ENCODE data around the gene RET. TPM values are rescaled to one million over a fixed set of nuclear protein-coding genes. Genes with fewer than 3 reads are reported as not detected.

Gene RET
- total RNA-seq, 3 donors from 2014 or later (not counting 1 experiment from before 2014, with no cell fraction given): 0.16 TPM; not detected in 2

DNA sequence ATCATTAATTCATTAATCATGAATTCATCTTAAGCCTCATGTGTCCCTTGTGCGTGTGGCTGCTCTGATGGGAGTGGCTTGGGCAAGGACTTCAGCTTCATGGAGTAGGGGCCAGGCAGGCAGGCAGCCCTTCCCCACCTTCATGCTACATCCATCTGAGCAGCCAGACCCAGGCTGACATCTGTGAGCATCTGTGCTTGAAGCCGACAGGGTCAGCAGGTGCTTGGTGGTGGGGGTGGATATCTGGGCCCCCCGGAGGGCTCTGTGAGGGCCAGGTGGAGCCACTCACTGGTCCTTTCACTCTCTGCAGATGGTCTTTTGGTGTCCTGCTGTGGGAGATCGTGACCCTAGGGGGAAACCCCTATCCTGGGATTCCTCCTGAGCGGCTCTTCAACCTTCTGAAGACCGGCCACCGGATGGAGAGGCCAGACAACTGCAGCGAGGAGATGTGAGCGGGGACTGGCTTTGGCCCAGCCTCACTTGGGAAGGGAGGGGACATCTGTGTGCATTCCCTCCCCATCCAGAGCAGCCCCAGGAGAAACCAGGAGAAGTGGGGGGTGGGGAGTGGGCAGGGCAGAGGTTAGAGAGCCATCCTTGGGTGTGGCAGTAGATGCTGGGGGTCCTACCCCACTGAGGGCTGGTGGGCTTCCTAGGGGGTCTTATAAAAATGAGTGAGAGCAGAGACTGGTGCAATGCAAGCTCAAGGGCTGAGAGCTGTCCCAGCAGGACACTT is 46.7 kb downstream of the RET start:
- no peak for DNase-seq
- no peaks in the 10 kb centered on the region for H3K9me3 Mint-ChIP-seq
- Histone ChIP-seq H3K27me3 (ENCODE audit: control insufficient read depth, insufficient read depth, low read length) (no peaks in the 10 kb centered on the region), H3K4me3 (ENCODE audit: low read length) (no peak overlapping the region), H3K36me3 (ENCODE audit: control insufficient read depth, insufficient read depth, low read length) (no peaks in the 10 kb centered on the region), H3K9me3 (ENCODE audit: control insufficient read depth, insufficient read depth, low read length) (no peaks in the 10 kb centered on the region), H3K4me1 (ENCODE audit: control insufficient read depth, insufficient read depth, low read length) (peaks cover 51% of the 10 kb centered on the region), H3K27ac (ENCODE audit: low read length) (no peak overlapping the region)
- TF ChIP-seq, protein P1, sequence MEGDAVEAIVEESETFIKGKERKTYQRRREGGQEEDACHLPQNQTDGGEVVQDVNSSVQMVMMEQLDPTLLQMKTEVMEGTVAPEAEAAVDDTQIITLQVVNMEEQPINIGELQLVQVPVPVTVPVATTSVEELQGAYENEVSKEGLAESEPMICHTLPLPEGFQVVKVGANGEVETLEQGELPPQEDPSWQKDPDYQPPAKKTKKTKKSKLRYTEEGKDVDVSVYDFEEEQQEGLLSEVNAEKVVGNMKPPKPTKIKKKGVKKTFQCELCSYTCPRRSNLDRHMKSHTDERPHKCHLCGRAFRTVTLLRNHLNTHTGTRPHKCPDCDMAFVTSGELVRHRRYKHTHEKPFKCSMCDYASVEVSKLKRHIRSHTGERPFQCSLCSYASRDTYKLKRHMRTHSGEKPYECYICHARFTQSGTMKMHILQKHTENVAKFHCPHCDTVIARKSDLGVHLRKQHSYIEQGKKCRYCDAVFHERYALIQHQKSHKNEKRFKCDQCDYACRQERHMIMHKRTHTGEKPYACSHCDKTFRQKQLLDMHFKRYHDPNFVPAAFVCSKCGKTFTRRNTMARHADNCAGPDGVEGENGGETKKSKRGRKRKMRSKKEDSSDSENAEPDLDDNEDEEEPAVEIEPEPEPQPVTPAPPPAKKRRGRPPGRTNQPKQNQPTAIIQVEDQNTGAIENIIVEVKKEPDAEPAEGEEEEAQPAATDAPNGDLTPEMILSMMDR (IDR thresholded peaks at IDR 0.05): no peak
- H3K27ac Mint-ChIP-seq: peak overlapping the region in 1 of 2 donors; percentile 68
- no peaks in the 10 kb centered on the region for H3K27me3 Mint-ChIP-seq (ENCODE audit: low read depth in 2 of 2)
- peaks cover 43 to 49% of the 10 kb centered on the region in 2 donors for H3K4me1 Mint-ChIP-seq
- ATAC-seq: no peak
- H3K4me3 Mint-ChIP-seq: no peak overlapping the region
- H3K36me3 Mint-ChIP-seq: no peaks in the 10 kb centered on the region
- 90% methylated on average over 8 of the region's 9 CpGs for WGBS (ENCODE audit: insufficient coverage)
- intact Hi-C loops (cut with micrococcal nuclease): no loop called here

DNA sequence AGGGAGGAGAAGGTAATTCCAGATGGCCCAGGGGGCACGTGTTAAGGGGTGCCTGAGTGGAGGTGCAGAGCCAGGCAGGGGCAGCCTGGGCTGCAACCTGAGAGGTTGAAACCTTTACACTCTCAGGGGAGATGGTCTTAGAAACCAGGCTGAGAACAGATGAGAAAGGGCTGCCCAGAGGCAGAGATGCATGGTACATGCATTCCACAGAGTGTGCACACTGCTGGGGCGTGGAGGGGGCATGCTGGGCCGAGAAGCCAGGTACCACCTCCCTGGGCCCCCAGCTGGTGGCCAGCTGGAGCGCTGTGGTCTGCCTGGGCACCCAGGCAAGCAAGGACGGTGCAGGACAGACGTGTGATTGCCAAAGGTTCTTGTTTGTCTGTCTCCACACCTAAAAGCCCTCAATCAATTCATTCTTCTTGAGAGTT is 47.2 kb downstream of the RET start:
- Histone ChIP-seq H3K9me3 (ENCODE audit: control insufficient read depth, insufficient read depth, low read length) (no peaks in the 10 kb centered on the region), H3K36me3 (ENCODE audit: control insufficient read depth, insufficient read depth, low read length) (no peaks in the 10 kb centered on the region), H3K4me1 (ENCODE audit: control insufficient read depth, insufficient read depth, low read length) (peaks cover 57% of the 10 kb centered on the region), H3K27me3 (ENCODE audit: control insufficient read depth, insufficient read depth, low read length) (no peaks in the 10 kb centered on the region), H3K4me3 (ENCODE audit: low read length) (no peak overlapping the region), H3K27ac (ENCODE audit: low read length) (no peak overlapping the region)
- peak overlapping the region in 1 of 2 donors; percentile 68 for H3K27ac Mint-ChIP-seq
- DNase-seq: no peak
- H3K27me3 Mint-ChIP-seq (ENCODE audit: low read depth in 2 of 2): no peaks in the 10 kb centered on the region
- H3K4me3 Mint-ChIP-seq: no peak overlapping the region
- H3K4me1 Mint-ChIP-seq: peaks cover 48 to 49% of the 10 kb centered on the region in 2 donors
- no peaks in the 10 kb centered on the region for H3K36me3 Mint-ChIP-seq
- no peak for ATAC-seq
- TF ChIP-seq, protein P1 (IDR thresholded peaks at IDR 0.05): no peak
- 86% methylated on average over 6 of the region's 6 CpGs for WGBS (ENCODE audit: insufficient coverage)
- H3K9me3 Mint-ChIP-seq: no peaks in the 10 kb centered on the region
- intact Hi-C loops (cut with micrococcal nuclease): no loop called here

DNA sequence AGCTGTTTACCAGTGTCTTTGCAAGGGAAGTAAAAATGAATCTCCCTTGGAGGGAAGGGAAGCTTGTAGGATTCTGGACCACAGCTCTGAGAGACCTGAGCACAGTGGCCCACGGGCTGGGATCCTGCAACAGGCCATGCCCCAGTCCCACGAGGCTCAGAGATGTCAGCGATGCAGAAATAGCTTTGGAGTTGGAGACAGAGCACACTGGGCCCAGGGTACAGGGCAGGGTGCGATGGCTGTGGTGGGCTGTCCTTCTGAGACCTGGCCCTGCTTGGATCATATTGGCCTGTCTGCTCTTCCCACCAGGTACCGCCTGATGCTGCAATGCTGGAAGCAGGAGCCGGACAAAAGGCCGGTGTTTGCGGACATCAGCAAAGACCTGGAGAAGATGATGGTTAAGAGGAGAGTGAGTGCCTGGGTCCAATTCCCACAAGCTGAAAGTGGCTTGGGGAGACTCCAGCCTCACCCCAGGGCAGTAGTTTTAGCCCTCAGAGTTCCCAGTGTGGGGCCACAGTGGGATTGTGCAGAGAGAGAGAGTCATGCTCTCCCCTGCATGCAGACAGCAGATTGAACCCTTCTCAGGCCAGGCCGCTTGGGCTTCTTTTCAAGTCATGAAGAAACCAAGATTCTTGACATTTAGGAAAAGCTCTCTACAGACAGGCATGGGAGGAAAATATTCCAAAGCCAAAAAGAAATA is 47.9 kb downstream of the RET start:
- WGBS (ENCODE audit: insufficient coverage): 89% methylated on average over 9 of the region's 9 CpGs
- intact Hi-C loops (cut with micrococcal nuclease): loop anchor here (5.0 kb wide), 1 partner anchor 38 kb away; no protein-coding TSS in a partner anchor
- no peak overlapping the region for H3K27ac Mint-ChIP-seq
- H3K27me3 Mint-ChIP-seq (ENCODE audit: low read depth in 2 of 2): no peaks in the 10 kb centered on the region
- DNase-seq (no peak), ATAC-seq (no peak)
- Histone ChIP-seq H3K4me1 (ENCODE audit: control insufficient read depth, insufficient read depth, low read length) (peaks cover 61% of the 10 kb centered on the region), H3K9me3 (ENCODE audit: control insufficient read depth, insufficient read depth, low read length) (no peaks in the 10 kb centered on the region), H3K27me3 (ENCODE audit: control insufficient read depth, insufficient read depth, low read length) (no peaks in the 10 kb centered on the region), H3K4me3 (ENCODE audit: low read length) (no peak overlapping the region), H3K27ac (ENCODE audit: low read length) (no peak overlapping the region), H3K36me3 (ENCODE audit: control insufficient read depth, insufficient read depth, low read length) (no peaks in the 10 kb centered on the region)
- TF ChIP-seq, protein P1 (IDR thresholded peaks at IDR 0.05): no peak
- H3K4me1 Mint-ChIP-seq: peaks cover 54 to 56% of the 10 kb centered on the region in 2 donors
- H3K4me3 Mint-ChIP-seq: no peak overlapping the region
- H3K9me3 Mint-ChIP-seq: no peaks in the 10 kb centered on the region
- H3K36me3 Mint-ChIP-seq: no peaks in the 10 kb centered on the region
